ENCODE results near the gene ABHD8.
A peak's percentile ranks its signal among the peaks of the same experiment; 100 is the strongest.

Gene ABHD8

GRCh38 chr19:17319473-17320238 lies 16.4 kb upstream of the ABHD8 start:
- no peak overlapping the region for H3K4me3 ChIP-seq (ENCODE audit: low read length)
- TF ChIP-seq CTCF (conservative IDR thresholded peaks at IDR 0.05; ENCODE audit: low read length): no peak
- DNase-seq (ENCODE audit: low read depth): no peak

- no peak for TF ChIP-seq CTCF (conservative IDR thresholded peaks at IDR 0.05; ENCODE audit: low read length)
- H3K4me3 ChIP-seq (ENCODE audit: low read length): no peak overlapping the region
- DNase-seq (ENCODE audit: low read depth): no peak
These were observed 15.7 kb upstream of the ABHD8 start for GRCh38 chr19:17318966-17319365.

- DNase-seq (ENCODE audit: low read depth): no peak
- TF ChIP-seq CTCF (conservative IDR thresholded peaks at IDR 0.05; ENCODE audit: low read length): no peak
- H3K4me3 ChIP-seq (ENCODE audit: low read length): no peak overlapping the region
These were observed 10.9 kb upstream of the ABHD8 start for GRCh38 chr19:17314007-17314593.

- TF ChIP-seq CTCF (conservative IDR thresholded peaks at IDR 0.05; ENCODE audit: low read length): no peak
- no peak for DNase-seq (ENCODE audit: low read depth)
- H3K4me3 ChIP-seq (ENCODE audit: low read length): no peak overlapping the region
These were observed 9.2 kb upstream of the ABHD8 start for GRCh38 chr19:17312189-17313113.

GRCh38 chr19:17311455-17312188 lies 8.4 kb upstream of the ABHD8 start:
- DNase-seq (ENCODE audit: low read depth): peak; percentile 57
- H3K4me3 ChIP-seq (ENCODE audit: low read length): no peak overlapping the region
- no peak for TF ChIP-seq CTCF (conservative IDR thresholded peaks at IDR 0.05; ENCODE audit: low read length)

GRCh38 chr19:17309965-17310461 lies 6.8 kb upstream of the ABHD8 start:
- TF ChIP-seq CTCF (conservative IDR thresholded peaks at IDR 0.05; ENCODE audit: low read length): no peak
- H3K4me3 ChIP-seq (ENCODE audit: low read length): peak overlapping the region; percentile 90
- no peak for DNase-seq (ENCODE audit: low read depth)
